Measurements from ENCODE around the gene KRTAP21-2. TPM values are rescaled to one million over a fixed set of nuclear protein-coding genes. Genes with fewer than 3 reads are reported as not detected.
"Not testable (repeated sequence)": the region's sequence is repeated elsewhere in the genome, so short reads cannot be mapped to it uniquely, and the experiment has no call there.

Gene KRTAP21-2
- total and polyA plus RNA-seq, 12 donors: not detected

GRCh38 chr21:30760776-30761175, 13.7 kb upstream of the KRTAP21-2 start:
- no peak overlapping the region for H3K27ac ChIP-seq
- no peaks in the 10 kb centered on the region for H3K27me3 ChIP-seq
- no peaks in the 10 kb centered on the region for H3K4me1 ChIP-seq (replicated peaks in 1 of 2)
- no peak overlapping the region for H3K4me3 ChIP-seq
- WGBS, 4 donors: 34 to 44% (median 36%) methylated on average over 2 of the region's 2 CpGs
- intact Hi-C loops (cut with DNase I): no loop called here
- no peaks in the 10 kb centered on the region for H3K9me3 ChIP-seq (replicated peaks in 1 of 3)
- no peak for TF ChIP-seq POLR2A (IDR thresholded peaks at IDR 0.05)
- no peak for TF ChIP-seq CTCF (IDR thresholded peaks at IDR 0.05)
- no peak for DNase-seq
- no peaks in the 10 kb centered on the region for H3K36me3 ChIP-seq (replicated peaks in 1 of 2)

- Histone ChIP-seq H3K9me3 (replicated peaks in 1 of 3) (no peaks in the 10 kb centered on the region), H3K4me3 (no peak overlapping the region), H3K36me3 (replicated peaks in 1 of 2) (no peaks in the 10 kb centered on the region), H3K4me1 (replicated peaks in 1 of 2) (no peaks in the 10 kb centered on the region), H3K27ac (no peak overlapping the region), H3K27me3 (no peaks in the 10 kb centered on the region)
- WGBS, 4 donors: 33 to 54% (median 49%) methylated on average over 2 of the region's 2 CpGs
- intact Hi-C loops (cut with DNase I): no loop called here
- TF ChIP-seq POLR2A (IDR thresholded peaks at IDR 0.05): no peak
- no peak for TF ChIP-seq CTCF (IDR thresholded peaks at IDR 0.05)
- DNase-seq: no peak
Measured at GRCh38 chr21:30758306-30758705, 11.2 kb upstream of the KRTAP21-2 start.

- H3K4me1 ChIP-seq (replicated peaks in 1 of 2); H3K9me3 ChIP-seq (replicated peaks in 1 of 3); H3K27me3 ChIP-seq; H3K4me3 ChIP-seq; DNase-seq; H3K36me3 ChIP-seq (replicated peaks in 1 of 2); H3K27ac ChIP-seq; intact Hi-C loops (cut with DNase I): not testable (repeated sequence)
- WGBS, 4 donors: 87 to 92% (median 89%) methylated on average over 2 of the region's 2 CpGs
Measured at GRCh38 chr21:30755328-30755727, 8.3 kb upstream of the KRTAP21-2 start, which contains the start of gene KRTAP21-1. Gene KRTAP21-1, minus strand, starts transcription at chr21:30755428. Its CDS starts 50 bp downstream, at chr21:30755378.

DNA sequence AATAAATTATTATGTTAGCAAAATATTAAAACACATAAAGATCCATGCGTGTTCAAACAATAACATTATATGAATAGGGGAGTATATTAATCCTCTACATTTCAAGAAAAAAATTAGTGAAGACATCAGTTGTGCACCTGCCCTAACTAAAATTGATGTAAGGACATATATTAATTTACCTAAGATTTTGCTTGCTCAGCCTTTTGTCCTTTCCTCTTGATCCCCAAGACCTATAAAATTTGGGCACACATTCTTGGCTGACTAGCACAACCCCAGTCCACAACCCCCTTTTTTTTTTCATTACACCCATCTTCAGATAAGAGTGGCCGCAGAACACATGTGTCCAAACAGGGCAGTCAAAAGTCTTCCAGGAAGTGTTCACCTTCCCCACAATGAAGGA, 6.6 kb downstream of the KRTAP21-2 start:
- no peak for DNase-seq
- H3K4me3 ChIP-seq: no peak overlapping the region
- WGBS, 4 donors: 73 to 97% (median 86%) methylated on average over 2 of the region's 2 CpGs
- intact Hi-C loops (cut with DNase I): no loop called here
- H3K4me1 ChIP-seq (replicated peaks in 1 of 2): no peaks in the 10 kb centered on the region
- no peaks in the 10 kb centered on the region for H3K36me3 ChIP-seq (replicated peaks in 1 of 2)
- peaks cover 0 to 4% (median 0%) of the 10 kb centered on the region in 3 donors for H3K9me3 ChIP-seq (replicated peaks in 1 of 3)
- no peak overlapping the region for H3K27ac ChIP-seq
- TF ChIP-seq CTCF (IDR thresholded peaks at IDR 0.05) (no peak), POLR2A (IDR thresholded peaks at IDR 0.05) (no peak)
- H3K27me3 ChIP-seq: no peaks in the 10 kb centered on the region

GRCh38 chr21:30733026-30733425, 14.0 kb downstream of the KRTAP21-2 start:
- no peaks in the 10 kb centered on the region for H3K4me1 ChIP-seq (replicated peaks in 1 of 2)
- DNase-seq: no peak
- H3K27ac ChIP-seq: no peak overlapping the region
- no peaks in the 10 kb centered on the region for H3K27me3 ChIP-seq
- H3K9me3 ChIP-seq (replicated peaks in 1 of 3): peaks cover 0 to 7% (median 0%) of the 10 kb centered on the region in 3 donors
- intact Hi-C loops (cut with DNase I): no loop called here
- WGBS, 4 donors: 39 to 71% (median 63%) methylated on average over 1 of the region's 1 CpG
- no peak overlapping the region for H3K4me3 ChIP-seq
- TF ChIP-seq CTCF (IDR thresholded peaks at IDR 0.05) (no peak), POLR2A (IDR thresholded peaks at IDR 0.05) (no peak)
- H3K36me3 ChIP-seq (replicated peaks in 1 of 2): no peaks in the 10 kb centered on the region
